Suprapubic skin (tissue), 4 donors: ENCODE data around the gene ZSCAN23.

Source experiments
- CTCF ChIP-seq, 2 donors: fragments of 200-600 bp in 1 of 2; fragments of 450-650 bp in 1 of 2; sonication (generic) in 1 of 2; IDR thresholded peaks; one replicate each; pipeline ENCODE4 v1.5.1; 2016 to 2019; ENCODE audit warnings: antibody characterized with exemption in 2 of 2, mild to moderate bottlenecking in 1 of 2, moderate library complexity in 1 of 2
- EP300 ChIP-seq: sonication (generic); formaldehyde crosslinking; IDR thresholded peaks from one replicate; pipeline ENCODE4 v1.6.1; 2017; ENCODE audit warnings: antibody characterized with exemption
- POLR2A ChIP-seq, 2 donors: fragments of 450-650 bp; IDR thresholded peaks; one replicate each; pipeline ENCODE4 v1.6.1; 2017; ENCODE audit warnings: antibody characterized with exemption in 2 of 2, mild to moderate bottlenecking in 2 of 2, moderate library complexity in 2 of 2
- POLR2AphosphoS5 ChIP-seq, 3 donors: sonication (generic); formaldehyde crosslinking; IDR thresholded peaks; one replicate each; pipeline ENCODE4 v1.6.1; 2017; ENCODE audit warnings: antibody characterized with exemption in 3 of 3

- TF ChIP-seq EP300 (no peak), CTCF (IDR thresholded peaks at IDR 0.05) (no peak), POLR2A (IDR thresholded peaks at IDR 0.05) (no peak), POLR2AphosphoS5 (IDR thresholded peaks at IDR 0.05) (no peak)
Observed at GRCh38 chr6:28424163-28424562, 19.1 kb downstream of the ZSCAN23 start.
